Muscle layer of duodenum (tissue), 2 donors: ENCODE results near the gene NOS3.

Experiments used
- H3K27ac ChIP-seq: one replicate; pipeline ENCODE4 v1.7.0; 2013; ENCODE audit warnings: mild to moderate bottlenecking, low read length
- H3K27me3 ChIP-seq: one replicate; pipeline ENCODE4 v1.7.0; 2013; ENCODE audit warnings: low read depth, mild to moderate bottlenecking, control low read depth, low read length
- H3K36me3 ChIP-seq, 2 donors: one replicate each; pipeline ENCODE4 v1.7.0; 2013; ENCODE audit warnings: low read length in 2 of 2, control low read depth in 1 of 2, mild to moderate bottlenecking in 1 of 2; ENCODE audit not compliant: insufficient read depth in 2 of 2, control insufficient read depth in 1 of 2
- H3K4me1 ChIP-seq, 2 donors: one replicate each; pipeline ENCODE4 v1.7.0; 2013; ENCODE audit warnings: low read length in 2 of 2, mild to moderate bottlenecking in 2 of 2, control low read depth in 1 of 2, moderate library complexity in 1 of 2; ENCODE audit not compliant: insufficient read depth in 2 of 2, control insufficient read depth in 1 of 2
- H3K4me3 ChIP-seq, 2 donors: one replicate each; pipeline ENCODE4 v1.7.0; 2013; ENCODE audit warnings: low read length in 2 of 2, low read depth in 1 of 2, mild to moderate bottlenecking in 1 of 2
- H3K9me3 ChIP-seq, 2 donors: one replicate each; pipeline ENCODE4 v1.7.0; 2013; ENCODE audit warnings: low read length in 2 of 2, control low read depth in 1 of 2, mild to moderate bottlenecking in 1 of 2; ENCODE audit not compliant: control insufficient read depth in 1 of 2
- donor health status: healthy.

Gene NOS3

GRCh38 chr7:150954201-150954985 lies 36.4 kb upstream of the NOS3 start:
- Histone ChIP-seq H3K36me3 (peaks cover 0 to 22% of the 10 kb centered on the region in 2 donors), H3K9me3 (no peaks in the 10 kb centered on the region), H3K27ac (peak overlapping the region; percentile 36), H3K4me1 (peaks cover 0 to 38% of the 10 kb centered on the region in 2 donors), H3K4me3 (peak overlapping the region; percentile 12 to 67), H3K27me3 (no peaks in the 10 kb centered on the region)

GRCh38 chr7:150954986-150955518 lies 35.8 kb upstream of the NOS3 start:
- Histone ChIP-seq H3K4me3 (peak overlapping the region; percentile 12 to 67), H3K36me3 (peaks cover 0 to 16% of the 10 kb centered on the region in 2 donors), H3K4me1 (peaks cover 0 to 37% of the 10 kb centered on the region in 2 donors), H3K27me3 (no peaks in the 10 kb centered on the region), H3K9me3 (no peaks in the 10 kb centered on the region), H3K27ac (peak overlapping the region; percentile 36)

- Histone ChIP-seq H3K27ac (no peak overlapping the region), H3K27me3 (no peaks in the 10 kb centered on the region), H3K4me1 (peaks cover 0 to 34% of the 10 kb centered on the region in 2 donors), H3K9me3 (no peaks in the 10 kb centered on the region), H3K4me3 (peak overlapping the region; percentile 12 to 67), H3K36me3 (peaks cover 0 to 11% of the 10 kb centered on the region in 2 donors)
These were observed 35.1 kb upstream of the NOS3 start for GRCh38 chr7:150955519-150956394.

- Histone ChIP-seq H3K27me3 (no peaks in the 10 kb centered on the region), H3K36me3 (peaks cover 0 to 4% of the 10 kb centered on the region in 2 donors), H3K4me3 (no peak overlapping the region), H3K27ac (no peak overlapping the region), H3K4me1 (peaks cover 0 to 38% of the 10 kb centered on the region in 2 donors), H3K9me3 (no peaks in the 10 kb centered on the region)
These were observed 34.3 kb upstream of the NOS3 start for GRCh38 chr7:150956395-150957132.

GRCh38 chr7:150957133-150958020 lies 33.4 kb upstream of the NOS3 start:
- Histone ChIP-seq H3K4me3 (no peak overlapping the region), H3K4me1 (peaks cover 0 to 47% of the 10 kb centered on the region in 2 donors), H3K36me3 (no peaks in the 10 kb centered on the region), H3K27ac (no peak overlapping the region), H3K27me3 (no peaks in the 10 kb centered on the region), H3K9me3 (no peaks in the 10 kb centered on the region)

- Histone ChIP-seq H3K27ac (no peak overlapping the region), H3K36me3 (no peaks in the 10 kb centered on the region), H3K9me3 (no peaks in the 10 kb centered on the region), H3K4me1 (peaks cover 0 to 54% of the 10 kb centered on the region in 2 donors), H3K4me3 (no peak overlapping the region), H3K27me3 (no peaks in the 10 kb centered on the region)
These were observed 32.7 kb upstream of the NOS3 start for GRCh38 chr7:150958062-150958552.

DNA sequence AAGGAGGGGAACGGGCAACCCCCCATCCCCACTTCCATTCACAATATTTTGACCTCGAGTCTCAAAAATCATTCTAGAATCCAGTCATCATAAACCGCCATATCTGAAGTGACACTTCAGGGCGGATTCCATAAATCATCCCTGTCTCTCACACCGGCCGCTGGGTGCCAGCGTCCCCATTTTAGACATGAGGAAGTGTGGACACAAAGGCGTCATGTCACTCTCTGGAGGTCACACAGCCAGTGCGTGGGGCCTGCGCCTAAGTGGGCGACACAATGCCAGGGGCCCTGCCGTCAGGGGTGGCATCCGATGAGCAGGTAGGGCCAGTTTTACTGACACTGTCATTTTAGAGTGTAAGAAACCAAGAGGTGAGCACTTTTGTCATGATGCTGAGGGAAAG lies 32.2 kb upstream of the NOS3 start:
- H3K4me3 ChIP-seq = no peak overlapping the region
- no peaks in the 10 kb centered on the region for H3K36me3 ChIP-seq
- H3K27ac ChIP-seq = no peak overlapping the region
- H3K4me1 ChIP-seq = peaks cover 0 to 56% of the 10 kb centered on the region in 2 donors
- no peaks in the 10 kb centered on the region for H3K27me3 ChIP-seq
- no peaks in the 10 kb centered on the region for H3K9me3 ChIP-seq

- H3K27ac ChIP-seq = no peak overlapping the region
- H3K27me3 ChIP-seq = no peaks in the 10 kb centered on the region
- H3K4me1 ChIP-seq = peaks cover 0 to 56% of the 10 kb centered on the region in 2 donors
- no peaks in the 10 kb centered on the region for H3K9me3 ChIP-seq
- no peaks in the 10 kb centered on the region for H3K36me3 ChIP-seq
- H3K4me3 ChIP-seq = no peak overlapping the region
These were observed 31.7 kb upstream of the NOS3 start for GRCh38 chr7:150959081-150959480.

DNA sequence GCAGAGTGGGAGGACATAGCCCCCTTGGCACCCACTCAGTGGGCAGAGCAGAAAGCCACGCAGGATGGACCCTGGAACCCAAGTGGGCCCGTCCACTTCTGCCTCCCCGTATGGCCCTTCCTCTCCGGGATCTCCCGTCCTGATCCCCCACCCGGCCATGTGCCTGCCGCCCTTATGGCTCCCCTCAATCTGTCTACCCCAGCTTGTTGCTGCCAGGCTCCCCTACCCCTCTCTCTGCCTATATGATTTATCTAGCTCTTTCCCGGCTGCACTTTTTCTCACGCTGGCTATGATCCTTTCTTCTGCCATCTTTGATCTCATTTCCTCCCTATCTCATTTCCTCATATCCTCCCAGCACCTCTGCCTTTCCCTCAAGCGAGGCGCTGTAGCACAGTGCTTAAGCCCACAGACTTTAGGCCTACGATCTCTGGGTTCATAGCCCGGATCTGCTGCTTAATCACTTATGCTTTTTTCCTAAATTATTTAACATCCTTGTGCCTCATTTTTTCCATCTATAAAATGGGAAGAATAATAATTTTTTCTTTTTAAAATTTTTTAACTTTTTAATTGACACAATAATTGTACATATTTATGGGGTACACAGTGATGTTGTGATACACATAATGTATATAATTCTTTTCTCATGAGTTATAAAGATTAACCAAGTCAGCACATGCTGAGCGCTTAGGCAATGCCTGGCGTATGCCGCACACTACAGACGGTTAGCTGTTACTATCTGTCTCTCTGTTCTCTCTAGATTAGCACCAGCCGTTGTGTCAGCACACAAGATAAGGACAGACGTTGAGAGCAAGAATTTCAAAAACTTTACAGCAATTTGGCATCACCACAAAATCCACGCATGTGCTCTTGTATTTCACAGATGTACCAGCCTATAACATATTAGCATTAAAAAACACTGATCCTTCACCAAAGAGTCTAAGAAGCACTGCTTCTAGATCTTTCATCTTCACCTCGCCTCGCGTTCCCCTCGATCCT lies 30.8 kb upstream of the NOS3 start:
- peaks cover 0 to 56% of the 10 kb centered on the region in 2 donors for H3K4me1 ChIP-seq
- H3K36me3 ChIP-seq = no peaks in the 10 kb centered on the region
- H3K4me3 ChIP-seq = no peak overlapping the region
- no peak overlapping the region for H3K27ac ChIP-seq
- H3K27me3 ChIP-seq = no peaks in the 10 kb centered on the region
- H3K9me3 ChIP-seq = no peaks in the 10 kb centered on the region
